Measurements from ENCODE around the gene GRIK3.

The GRIK3 gene

GRCh38 chr1:36796106-36796590 lies 238.2 kb downstream of the GRIK3 start:
- 90% methylated on average over 5 of the region's 5 CpGs for WGBS

GRCh38 chr1:36794460-36794859 lies 239.9 kb downstream of the GRIK3 start:
- H3K36me3 ChIP-seq (ENCODE audit: insufficient read depth, low read length), result no peaks in the 10 kb centered on the region
- no peaks in the 10 kb centered on the region for H3K27me3 ChIP-seq (ENCODE audit: insufficient read depth, low read length)
- WGBS, result 85% methylated on average over 3 of the region's 3 CpGs

More at GRCh38 chr1:36796106-36796590, 238.2 kb downstream of the GRIK3 start:
- no peaks in the 10 kb centered on the region for H3K4me1 ChIP-seq (ENCODE audit: insufficient read depth, low read length)
- H3K9me3 ChIP-seq (ENCODE audit: insufficient read depth, low read depth, low read length), result no peaks in the 10 kb centered on the region
- H3K27me3 ChIP-seq (ENCODE audit: insufficient read depth, low read length), result no peaks in the 10 kb centered on the region
- no peak overlapping the region for H3K9ac ChIP-seq (ENCODE audit: low read depth, low read length)
- H3K36me3 ChIP-seq (ENCODE audit: insufficient read depth, low read length), result no peaks in the 10 kb centered on the region
- no peak overlapping the region for H3K4me3 ChIP-seq (ENCODE audit: low read length)
- H3K27ac ChIP-seq (ENCODE audit: low read depth, low read length), result no peak overlapping the region

GRCh38 chr1:36793452-36793851 lies 240.9 kb downstream of the GRIK3 start:
- Histone ChIP-seq H3K27me3 (ENCODE audit: insufficient read depth, low read length) (no peaks in the 10 kb centered on the region), H3K9ac (ENCODE audit: low read depth, low read length) (no peak overlapping the region), H3K36me3 (ENCODE audit: insufficient read depth, low read length) (no peaks in the 10 kb centered on the region), H3K4me3 (ENCODE audit: low read length) (no peak overlapping the region), H3K27ac (ENCODE audit: low read depth, low read length) (no peak overlapping the region), H3K4me1 (ENCODE audit: insufficient read depth, low read length) (no peaks in the 10 kb centered on the region), H3K9me3 (ENCODE audit: insufficient read depth, low read depth, low read length) (no peaks in the 10 kb centered on the region)

More at GRCh38 chr1:36794460-36794859, 239.9 kb downstream of the GRIK3 start:
- Histone ChIP-seq H3K27ac (ENCODE audit: low read depth, low read length) (no peak overlapping the region), H3K4me3 (ENCODE audit: low read length) (no peak overlapping the region), H3K9ac (ENCODE audit: low read depth, low read length) (no peak overlapping the region), H3K4me1 (ENCODE audit: insufficient read depth, low read length) (no peaks in the 10 kb centered on the region), H3K9me3 (ENCODE audit: insufficient read depth, low read depth, low read length) (no peaks in the 10 kb centered on the region)

GRCh38 chr1:36792292-36792691 lies 242.0 kb downstream of the GRIK3 start:
- Histone ChIP-seq H3K9me3 (ENCODE audit: insufficient read depth, low read depth, low read length) (no peaks in the 10 kb centered on the region), H3K4me1 (ENCODE audit: insufficient read depth, low read length) (no peaks in the 10 kb centered on the region), H3K27ac (ENCODE audit: low read depth, low read length) (no peak overlapping the region), H3K27me3 (ENCODE audit: insufficient read depth, low read length) (no peaks in the 10 kb centered on the region), H3K36me3 (ENCODE audit: insufficient read depth, low read length) (no peaks in the 10 kb centered on the region), H3K9ac (ENCODE audit: low read depth, low read length) (no peak overlapping the region), H3K4me3 (ENCODE audit: low read length) (no peak overlapping the region)
- WGBS, result 92% methylated on average over 8 of the region's 8 CpGs

DNA sequence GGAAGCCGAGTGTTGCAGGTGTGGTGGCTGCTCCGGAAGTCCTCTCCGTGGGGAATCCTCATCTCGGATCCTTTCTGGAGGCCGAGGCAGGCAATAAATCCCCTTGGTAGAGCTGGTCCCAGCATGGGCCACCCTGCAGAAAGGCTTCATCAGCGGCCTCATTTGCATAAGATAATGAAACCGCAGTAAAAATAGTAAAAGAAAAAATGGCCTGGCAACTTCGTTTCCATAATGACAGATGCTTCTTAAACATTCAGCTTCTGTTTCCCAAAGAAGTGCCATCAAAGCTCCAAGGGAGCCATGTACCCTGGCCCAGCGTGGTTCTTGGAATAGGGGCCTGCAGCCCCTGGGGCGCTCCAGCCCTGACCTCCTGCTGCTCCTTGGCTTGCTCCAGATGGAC lies 244.1 kb downstream of the GRIK3 start:
- Histone ChIP-seq H3K9me3 (ENCODE audit: insufficient read depth, low read depth, low read length) (no peaks in the 10 kb centered on the region), H3K4me1 (ENCODE audit: insufficient read depth, low read length) (no peaks in the 10 kb centered on the region), H3K9ac (ENCODE audit: low read depth, low read length) (no peak overlapping the region), H3K36me3 (ENCODE audit: insufficient read depth, low read length) (no peaks in the 10 kb centered on the region), H3K27ac (ENCODE audit: low read depth, low read length) (no peak overlapping the region), H3K27me3 (ENCODE audit: insufficient read depth, low read length) (no peaks in the 10 kb centered on the region), H3K4me3 (ENCODE audit: low read length) (no peak overlapping the region)
- WGBS, result 63% methylated on average over 10 of the region's 10 CpGs

- Histone ChIP-seq H3K27me3 (ENCODE audit: insufficient read depth, low read length) (no peaks in the 10 kb centered on the region), H3K27ac (ENCODE audit: low read depth, low read length) (no peak overlapping the region), H3K9ac (ENCODE audit: low read depth, low read length) (no peak overlapping the region), H3K9me3 (ENCODE audit: insufficient read depth, low read depth, low read length) (no peaks in the 10 kb centered on the region), H3K36me3 (ENCODE audit: insufficient read depth, low read length) (no peaks in the 10 kb centered on the region), H3K4me3 (ENCODE audit: low read length) (no peak overlapping the region), H3K4me1 (ENCODE audit: insufficient read depth, low read length) (no peaks in the 10 kb centered on the region)
Observed at GRCh38 chr1:36789535-36789934, 244.8 kb downstream of the GRIK3 start.

- 87% methylated on average over 12 of the region's 12 CpGs for WGBS
- Histone ChIP-seq H3K27ac (ENCODE audit: low read depth, low read length) (no peak overlapping the region), H3K9me3 (ENCODE audit: insufficient read depth, low read depth, low read length) (no peaks in the 10 kb centered on the region), H3K27me3 (ENCODE audit: insufficient read depth, low read length) (no peaks in the 10 kb centered on the region), H3K36me3 (ENCODE audit: insufficient read depth, low read length) (no peaks in the 10 kb centered on the region), H3K4me3 (ENCODE audit: low read length) (no peak overlapping the region), H3K4me1 (ENCODE audit: insufficient read depth, low read length) (no peaks in the 10 kb centered on the region), H3K9ac (ENCODE audit: low read depth, low read length) (no peak overlapping the region)
Observed at GRCh38 chr1:36787312-36787913, 246.9 kb downstream of the GRIK3 start.

- Histone ChIP-seq H3K36me3 (ENCODE audit: insufficient read depth, low read length) (no peaks in the 10 kb centered on the region), H3K4me3 (ENCODE audit: low read length) (no peak overlapping the region), H3K27ac (ENCODE audit: low read depth, low read length) (no peak overlapping the region), H3K27me3 (ENCODE audit: insufficient read depth, low read length) (no peaks in the 10 kb centered on the region), H3K4me1 (ENCODE audit: insufficient read depth, low read length) (no peaks in the 10 kb centered on the region), H3K9ac (ENCODE audit: low read depth, low read length) (no peak overlapping the region), H3K9me3 (ENCODE audit: insufficient read depth, low read depth, low read length) (no peaks in the 10 kb centered on the region)
- 82% methylated on average over 5 of the region's 5 CpGs for WGBS
Observed at GRCh38 chr1:36786425-36786824, 247.9 kb downstream of the GRIK3 start.

DNA sequence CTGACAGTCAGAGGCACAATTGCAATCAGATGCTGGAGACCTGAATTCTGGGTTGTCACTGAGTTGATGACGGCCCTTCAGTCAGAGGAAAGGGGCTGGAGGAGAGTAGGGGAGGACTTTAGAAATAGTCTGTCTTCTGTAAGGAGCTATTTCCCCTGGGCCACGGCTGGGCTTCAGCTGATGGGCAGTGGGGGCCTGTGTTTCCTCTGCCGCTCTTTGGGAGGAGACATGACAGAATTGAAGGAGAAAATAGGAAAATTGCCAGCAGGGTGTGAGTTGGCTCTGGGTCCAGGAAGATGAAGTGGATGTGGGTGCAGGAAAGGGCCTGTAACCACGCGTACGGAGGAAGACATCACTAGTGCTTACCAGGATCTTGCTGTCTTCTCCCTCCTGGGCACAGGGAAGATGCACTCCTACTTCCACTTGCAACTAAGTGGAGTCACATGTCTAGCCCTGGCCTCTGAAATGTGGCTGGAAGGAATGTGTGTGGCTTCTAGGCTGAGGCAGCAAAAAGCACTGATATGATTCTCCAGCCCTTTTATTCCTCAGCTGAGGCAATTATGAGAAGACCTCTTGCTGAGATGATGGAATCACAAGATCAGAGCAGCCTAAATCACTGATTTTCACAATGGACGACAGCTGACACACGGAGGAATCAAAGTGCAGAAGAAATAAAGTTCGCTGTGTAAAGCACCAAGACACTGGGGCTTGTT lies 250.0 kb downstream of the GRIK3 start:
- no peak overlapping the region for H3K27ac ChIP-seq (ENCODE audit: low read depth, low read length)
- no peak overlapping the region for H3K9ac ChIP-seq (ENCODE audit: low read depth, low read length)
- H3K9me3 ChIP-seq (ENCODE audit: insufficient read depth, low read depth, low read length), result no peaks in the 10 kb centered on the region
- H3K36me3 ChIP-seq (ENCODE audit: insufficient read depth, low read length), result no peaks in the 10 kb centered on the region
- H3K4me3 ChIP-seq (ENCODE audit: low read length), result no peak overlapping the region
- no peaks in the 10 kb centered on the region for H3K27me3 ChIP-seq (ENCODE audit: insufficient read depth, low read length)
- 95% methylated on average over 9 of the region's 9 CpGs for WGBS
- H3K4me1 ChIP-seq (ENCODE audit: insufficient read depth, low read length), result no peaks in the 10 kb centered on the region

DNA sequence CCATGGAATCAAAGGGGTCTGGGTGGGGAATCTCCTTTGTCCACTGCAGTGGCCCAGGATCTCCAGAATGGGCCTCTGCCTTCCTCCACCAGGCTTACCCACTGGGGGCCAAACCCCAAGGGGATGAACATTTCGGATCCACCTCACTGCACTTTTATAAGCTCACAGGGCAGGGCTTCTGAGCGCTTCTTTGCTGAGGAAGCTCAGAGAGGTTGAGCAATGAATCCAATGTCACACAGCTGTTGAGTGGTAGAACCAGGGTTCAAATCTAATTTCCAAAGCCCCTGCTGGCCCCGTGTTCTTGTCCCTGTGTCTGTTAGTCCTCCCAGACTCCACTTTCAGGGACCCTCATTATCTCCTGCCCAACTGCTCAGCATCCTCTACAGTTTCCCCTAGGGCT lies 250.8 kb downstream of the GRIK3 start:
- Histone ChIP-seq H3K4me1 (ENCODE audit: insufficient read depth, low read length) (no peaks in the 10 kb centered on the region), H3K27me3 (ENCODE audit: insufficient read depth, low read length) (no peaks in the 10 kb centered on the region), H3K4me3 (ENCODE audit: low read length) (no peak overlapping the region), H3K9me3 (ENCODE audit: insufficient read depth, low read depth, low read length) (no peaks in the 10 kb centered on the region), H3K9ac (ENCODE audit: low read depth, low read length) (no peak overlapping the region), H3K27ac (ENCODE audit: low read depth, low read length) (no peak overlapping the region), H3K36me3 (ENCODE audit: insufficient read depth, low read length) (no peaks in the 10 kb centered on the region)
- 89% methylated on average over 3 of the region's 3 CpGs for WGBS

DNA sequence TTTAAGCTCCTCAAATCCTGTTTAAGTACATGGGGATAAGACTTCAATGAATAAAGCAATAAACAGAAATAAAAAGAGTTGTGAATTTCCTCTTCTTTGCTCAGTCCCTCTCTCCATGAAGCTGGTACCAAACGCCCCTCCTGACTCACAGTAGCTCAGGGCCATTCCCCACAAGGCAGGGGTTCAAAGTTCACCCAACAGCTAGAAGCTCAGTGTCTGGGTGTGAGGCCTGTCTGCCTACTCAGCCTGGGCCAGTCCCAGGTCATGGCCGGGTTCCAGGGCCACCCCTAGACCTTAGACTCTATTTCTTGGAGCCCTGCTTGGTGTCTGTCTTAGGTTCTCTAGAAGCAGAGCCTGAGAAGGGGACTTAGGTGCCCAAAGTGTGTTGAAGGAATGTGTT lies 251.5 kb downstream of the GRIK3 start:
- Histone ChIP-seq H3K27me3 (ENCODE audit: insufficient read depth, low read length) (no peaks in the 10 kb centered on the region), H3K9ac (ENCODE audit: low read depth, low read length) (no peak overlapping the region), H3K27ac (ENCODE audit: low read depth, low read length) (no peak overlapping the region), H3K36me3 (ENCODE audit: insufficient read depth, low read length) (no peaks in the 10 kb centered on the region), H3K4me3 (ENCODE audit: low read length) (no peak overlapping the region), H3K9me3 (ENCODE audit: insufficient read depth, low read depth, low read length) (no peaks in the 10 kb centered on the region), H3K4me1 (ENCODE audit: insufficient read depth, low read length) (no peaks in the 10 kb centered on the region)
- WGBS, result 82% methylated on average over 2 of the region's 2 CpGs
